Cardiac fibroblast (primary cell): ENCODE results near the gene KCNAB1.
"Not testable (repeated sequence)": the region's sequence is repeated elsewhere in the genome, so short reads cannot be mapped to it uniquely, and the experiment has no call there.

Experiments used
- DNase-seq, 2 donors: peaks; one replicate each; pipeline versions ENCODE4 v3.0.0 to v3.0.0-alpha.2; 2010; ENCODE audit warnings: low read depth in 2 of 2
- H3K4me3 ChIP-seq, 2 donors: replicated peaks in 1 of 2; 1 replicate in 1 of 2; 2 replicates in 1 of 2; pipeline ENCODE4 v1.5.1; 2011; ENCODE audit warnings: low read depth in 2 of 2, low read length in 2 of 2, mild to moderate bottlenecking in 2 of 2, moderate library complexity in 1 of 2
- TF ChIP-seq, protein P1 (sequence below): IDR thresholded peaks from one replicate; pipeline ENCODE4 v1.5.1; 2011; ENCODE audit warnings: low read depth, mild to moderate bottlenecking, low read length, inconsistent platforms

KCNAB1 gene

DNA sequence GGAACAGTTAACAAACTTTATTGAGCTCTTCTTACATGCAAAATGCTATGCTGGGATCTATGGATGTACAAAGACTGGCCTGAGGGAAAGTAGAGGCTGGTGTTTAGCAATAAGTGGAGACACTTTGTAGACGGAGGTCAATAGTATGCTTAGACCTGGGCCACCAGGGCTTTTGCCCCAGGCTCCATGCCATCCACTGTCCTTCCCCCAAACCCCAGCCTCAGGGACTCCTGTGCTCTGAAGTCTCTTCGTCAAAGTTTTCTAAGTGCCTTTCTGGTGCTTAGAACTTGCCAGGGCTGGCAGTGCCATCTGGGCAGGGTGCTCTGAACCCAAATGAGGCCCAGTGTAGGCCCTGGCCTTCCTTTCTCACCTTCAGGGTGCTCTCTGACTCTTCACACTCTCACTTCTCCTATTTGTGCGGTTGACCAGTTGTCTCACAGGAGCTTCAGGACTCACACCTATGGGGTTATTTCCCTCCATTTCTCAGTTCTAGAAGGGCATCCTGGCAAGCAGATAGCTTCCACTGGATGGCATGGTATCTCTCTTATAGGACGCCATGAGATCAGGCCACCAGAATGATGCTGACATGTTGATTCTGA is 21.8 kb upstream of the KCNAB1 start:
- no peak overlapping the region for H3K4me3 ChIP-seq
- TF ChIP-seq, protein P1, sequence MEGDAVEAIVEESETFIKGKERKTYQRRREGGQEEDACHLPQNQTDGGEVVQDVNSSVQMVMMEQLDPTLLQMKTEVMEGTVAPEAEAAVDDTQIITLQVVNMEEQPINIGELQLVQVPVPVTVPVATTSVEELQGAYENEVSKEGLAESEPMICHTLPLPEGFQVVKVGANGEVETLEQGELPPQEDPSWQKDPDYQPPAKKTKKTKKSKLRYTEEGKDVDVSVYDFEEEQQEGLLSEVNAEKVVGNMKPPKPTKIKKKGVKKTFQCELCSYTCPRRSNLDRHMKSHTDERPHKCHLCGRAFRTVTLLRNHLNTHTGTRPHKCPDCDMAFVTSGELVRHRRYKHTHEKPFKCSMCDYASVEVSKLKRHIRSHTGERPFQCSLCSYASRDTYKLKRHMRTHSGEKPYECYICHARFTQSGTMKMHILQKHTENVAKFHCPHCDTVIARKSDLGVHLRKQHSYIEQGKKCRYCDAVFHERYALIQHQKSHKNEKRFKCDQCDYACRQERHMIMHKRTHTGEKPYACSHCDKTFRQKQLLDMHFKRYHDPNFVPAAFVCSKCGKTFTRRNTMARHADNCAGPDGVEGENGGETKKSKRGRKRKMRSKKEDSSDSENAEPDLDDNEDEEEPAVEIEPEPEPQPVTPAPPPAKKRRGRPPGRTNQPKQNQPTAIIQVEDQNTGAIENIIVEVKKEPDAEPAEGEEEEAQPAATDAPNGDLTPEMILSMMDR: no peak
- DNase-seq: no peak

DNA sequence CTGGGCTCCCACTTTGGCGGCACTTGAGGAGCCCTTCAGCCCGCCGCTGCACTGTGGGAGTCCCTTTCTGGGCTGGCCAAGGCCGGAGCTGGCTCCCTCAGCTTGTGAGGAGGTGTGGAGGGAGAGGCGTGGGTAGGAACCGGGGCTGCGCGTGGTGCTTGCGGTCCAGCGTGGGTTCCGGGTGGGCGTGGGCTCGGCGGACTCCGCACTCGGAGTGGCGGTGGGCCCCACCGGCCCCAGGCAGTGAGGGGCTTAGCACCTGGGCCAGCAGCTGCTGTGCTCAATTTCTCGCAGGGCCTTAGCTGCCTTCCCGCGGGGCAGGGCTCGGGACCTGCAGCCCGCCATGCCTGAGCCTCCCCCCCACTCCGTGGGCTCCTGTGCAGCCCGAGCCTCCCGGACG is 21.0 kb upstream of the KCNAB1 start:
- not testable (repeated sequence) for DNase-seq

DNA sequence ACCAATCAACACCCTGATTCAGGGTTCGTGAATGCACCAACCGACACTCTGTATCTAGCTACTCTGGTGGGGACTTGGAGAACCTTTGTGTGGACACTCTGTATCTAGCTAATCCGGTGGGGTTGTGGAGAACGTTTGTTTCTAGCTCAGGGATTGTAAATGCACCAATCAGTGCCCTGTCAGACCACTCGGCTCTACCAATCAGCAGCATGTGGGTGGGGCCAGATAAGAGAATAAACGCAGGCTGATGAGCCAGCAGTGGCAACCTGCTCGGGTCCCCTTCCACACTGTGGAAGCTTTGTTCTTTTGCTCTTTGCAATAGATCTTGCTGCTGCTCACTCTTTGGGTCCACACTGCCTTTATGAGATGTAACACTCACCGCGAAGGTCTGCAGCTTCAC is 20.4 kb upstream of the KCNAB1 start:
- not testable (repeated sequence) for H3K4me3 ChIP-seq, DNase-seq

More for the DNA sequence above, 21.0 kb upstream of the KCNAB1 start:
- H3K4me3 ChIP-seq: not testable (repeated sequence)

DNA sequence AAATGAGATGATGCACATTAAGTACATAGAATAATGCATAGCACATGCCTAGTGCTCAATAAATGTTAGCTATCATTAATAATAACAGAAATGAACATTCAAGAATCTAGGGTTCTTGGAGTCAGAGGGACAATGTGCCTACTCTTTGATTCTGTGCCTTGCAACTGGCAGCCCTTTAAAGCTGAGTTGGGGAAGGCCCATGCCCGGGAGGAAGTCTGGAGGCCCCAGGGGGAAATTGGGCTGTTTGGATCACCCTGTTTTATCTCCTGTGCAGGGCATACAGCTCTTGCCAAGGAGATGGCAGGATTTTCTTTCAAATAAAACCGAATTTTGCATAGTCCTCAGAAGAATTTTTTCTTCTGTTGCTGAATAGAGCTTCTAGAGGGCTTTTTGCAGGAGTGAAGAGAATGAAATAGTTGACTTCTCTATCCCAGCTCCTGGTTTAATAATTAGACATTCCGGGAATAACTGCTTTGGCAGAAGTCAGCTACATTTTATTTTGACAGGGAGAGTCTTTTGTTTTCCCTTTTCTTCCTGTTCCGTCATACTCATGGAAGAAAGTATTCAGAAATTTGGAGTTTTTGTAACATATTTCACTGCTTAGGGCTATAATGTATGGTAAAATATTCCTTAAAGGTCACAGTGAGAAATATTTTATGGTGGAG is 18.0 kb upstream of the KCNAB1 start:
- DNase-seq: no peak
- TF ChIP-seq, protein P1: no peak
- H3K4me3 ChIP-seq: no peak overlapping the region

DNA sequence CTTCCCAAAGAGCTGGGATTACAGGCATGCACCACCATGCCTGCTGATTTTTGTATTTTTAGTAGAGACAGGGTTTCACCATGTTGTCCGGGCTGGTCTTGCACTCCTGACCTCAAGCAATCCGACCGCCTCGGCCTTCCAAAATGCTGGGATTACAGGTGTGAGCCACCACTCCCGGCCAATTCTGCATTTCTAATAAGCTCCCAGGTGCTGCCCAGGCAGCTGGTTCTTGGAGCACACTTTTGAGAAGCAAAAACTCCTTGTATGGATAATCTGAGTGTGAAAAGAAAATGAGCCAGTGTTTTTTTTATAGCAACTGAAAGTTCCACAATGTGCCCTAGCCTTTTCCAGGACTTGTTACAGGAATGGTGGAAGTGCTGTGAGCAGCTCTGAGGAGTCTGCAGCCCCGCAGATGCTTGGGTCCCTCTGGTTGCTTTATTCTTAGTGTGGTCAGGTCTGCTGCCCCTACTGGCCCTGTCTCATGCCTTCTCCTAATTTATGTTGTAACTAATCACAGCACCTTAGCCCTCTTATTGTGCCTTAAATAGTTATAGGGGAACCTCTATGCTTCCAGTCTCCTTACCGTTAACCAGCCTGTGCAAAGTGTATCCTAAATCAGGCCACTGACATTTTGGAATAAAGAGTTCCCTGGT is 13.5 kb upstream of the KCNAB1 start:
- TF ChIP-seq, protein P1: no peak
- no peak overlapping the region for H3K4me3 ChIP-seq
- no peak for DNase-seq

DNA sequence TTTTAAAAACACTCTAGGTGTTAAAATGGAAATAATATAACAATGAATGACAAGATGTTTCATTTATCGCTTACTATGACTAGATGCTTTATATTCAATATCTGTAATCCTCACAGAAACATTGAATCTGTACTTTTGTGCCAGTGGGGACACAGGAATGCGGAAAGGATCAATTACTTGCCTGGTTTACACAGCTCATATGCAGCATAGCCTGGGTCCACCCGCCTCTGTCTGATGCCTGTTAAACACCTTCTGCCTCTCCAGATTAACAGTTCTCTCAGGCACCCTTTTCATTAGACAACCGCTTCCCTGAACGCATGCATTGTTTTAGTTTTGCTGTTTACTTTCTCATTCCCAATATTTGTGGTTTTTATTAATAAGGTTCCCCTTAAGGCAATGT is 12.9 kb upstream of the KCNAB1 start:
- TF ChIP-seq, protein P1: no peak
- no peak overlapping the region for H3K4me3 ChIP-seq
- no peak for DNase-seq

DNA sequence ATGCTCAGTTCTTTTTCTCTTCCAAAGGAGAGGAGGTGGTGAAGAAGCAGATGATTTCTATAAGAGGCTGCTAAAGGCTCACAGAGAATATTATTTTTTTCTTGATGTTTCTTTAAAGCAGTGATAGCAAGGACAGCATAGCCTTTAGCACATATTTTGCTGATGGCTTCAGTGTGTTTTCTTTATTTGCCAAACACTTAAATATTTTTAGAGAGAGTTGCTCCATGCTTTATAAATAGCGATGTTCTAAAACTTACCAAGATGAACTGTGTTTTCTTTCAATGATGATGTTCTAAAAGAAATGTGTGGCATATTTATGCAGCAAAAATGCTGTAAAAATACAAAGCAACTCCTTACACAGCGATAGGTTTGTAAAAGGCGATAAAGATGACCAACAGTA is 11.8 kb upstream of the KCNAB1 start:
- no peak overlapping the region for H3K4me3 ChIP-seq
- TF ChIP-seq, protein P1: no peak
- DNase-seq: no peak
